ENCODE measurements around the gene TAAR5. TPM values are rescaled to one million over a fixed set of nuclear protein-coding genes. Genes with fewer than 3 reads are reported as not detected.

The TAAR5 gene
- total RNA-seq, 1 experiment from 2014 or later, result not detected

DNA sequence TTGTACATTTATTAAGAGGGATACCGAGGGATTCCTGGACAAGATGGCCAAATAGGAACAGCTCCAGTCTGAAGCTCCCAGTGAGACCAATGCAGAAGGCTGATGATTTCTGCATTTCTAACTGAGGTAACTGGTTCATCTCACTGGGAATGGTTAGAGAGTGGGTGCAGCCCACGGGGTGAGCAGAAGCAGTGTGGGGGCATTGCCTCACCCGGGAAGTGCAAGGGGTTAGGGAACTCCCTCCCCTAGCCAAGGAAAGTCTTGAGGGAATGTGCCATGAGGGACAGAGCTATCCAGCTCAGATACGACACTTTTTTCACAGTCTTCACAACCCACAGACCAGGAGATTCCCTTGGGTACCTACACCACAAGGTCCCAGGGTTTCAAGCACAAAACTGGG, 45.3 kb upstream of the TAAR5 start:
- H3K27me3 ChIP-seq (ENCODE audit: low read length), result no peaks in the 10 kb centered on the region
- ChIA-PET CTCF (no interaction called here), POLR2A (ENCODE audit: unreplicated experiment) (no interaction called here)
- TF ChIP-seq EZH2 (IDR thresholded peaks at IDR 0.05; ENCODE audit: low read length, unreplicated experiment) (no peak), EZH2phosphoT487 (IDR thresholded peaks at IDR 0.05; ENCODE audit: borderline replicate concordance, low read length) (no peak)
- TF ChIP-seq, protein P1, sequence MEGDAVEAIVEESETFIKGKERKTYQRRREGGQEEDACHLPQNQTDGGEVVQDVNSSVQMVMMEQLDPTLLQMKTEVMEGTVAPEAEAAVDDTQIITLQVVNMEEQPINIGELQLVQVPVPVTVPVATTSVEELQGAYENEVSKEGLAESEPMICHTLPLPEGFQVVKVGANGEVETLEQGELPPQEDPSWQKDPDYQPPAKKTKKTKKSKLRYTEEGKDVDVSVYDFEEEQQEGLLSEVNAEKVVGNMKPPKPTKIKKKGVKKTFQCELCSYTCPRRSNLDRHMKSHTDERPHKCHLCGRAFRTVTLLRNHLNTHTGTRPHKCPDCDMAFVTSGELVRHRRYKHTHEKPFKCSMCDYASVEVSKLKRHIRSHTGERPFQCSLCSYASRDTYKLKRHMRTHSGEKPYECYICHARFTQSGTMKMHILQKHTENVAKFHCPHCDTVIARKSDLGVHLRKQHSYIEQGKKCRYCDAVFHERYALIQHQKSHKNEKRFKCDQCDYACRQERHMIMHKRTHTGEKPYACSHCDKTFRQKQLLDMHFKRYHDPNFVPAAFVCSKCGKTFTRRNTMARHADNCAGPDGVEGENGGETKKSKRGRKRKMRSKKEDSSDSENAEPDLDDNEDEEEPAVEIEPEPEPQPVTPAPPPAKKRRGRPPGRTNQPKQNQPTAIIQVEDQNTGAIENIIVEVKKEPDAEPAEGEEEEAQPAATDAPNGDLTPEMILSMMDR (conservative IDR thresholded peaks at IDR 0.05; ENCODE audit: low read depth, low read length), result no peak
- no peaks in the 10 kb centered on the region for H4K20me1 ChIP-seq (ENCODE audit: low read length)
- H3K79me2 ChIP-seq (ENCODE audit: low read length), result no peaks in the 10 kb centered on the region
- H3K9me3 ChIP-seq (ENCODE audit: low read length), result no peaks in the 10 kb centered on the region
- BruUV-seq (replicated peaks), result no TSS peak
- no peaks in the 10 kb centered on the region for H3K36me3 ChIP-seq (ENCODE audit: low read depth, low read length)
- DNase-seq (no peak), ATAC-seq (no peak)
- H2AFZ ChIP-seq (ENCODE audit: low read length), result no peak overlapping the region
- no peak overlapping the region for H3K4me2 ChIP-seq (ENCODE audit: low read length)
- H3K27ac ChIP-seq (ENCODE audit: low read length), result no peak overlapping the region
- H3K9me2 ChIP-seq (replicated peaks; ENCODE audit: low read length), result no peaks in the 10 kb centered on the region
- H3F3A ChIP-seq (ENCODE audit: low read length, unreplicated experiment), result no peaks in the 10 kb centered on the region
- intact Hi-C loops (cut with micrococcal nuclease), result no loop called here
- H3K4me3 ChIP-seq (ENCODE audit: low read length), result no peak overlapping the region
- H3K4me1 ChIP-seq (ENCODE audit: insufficient read depth, low read length), result no peaks in the 10 kb centered on the region
- H3K9ac ChIP-seq (ENCODE audit: low read length), result no peak overlapping the region

DNA sequence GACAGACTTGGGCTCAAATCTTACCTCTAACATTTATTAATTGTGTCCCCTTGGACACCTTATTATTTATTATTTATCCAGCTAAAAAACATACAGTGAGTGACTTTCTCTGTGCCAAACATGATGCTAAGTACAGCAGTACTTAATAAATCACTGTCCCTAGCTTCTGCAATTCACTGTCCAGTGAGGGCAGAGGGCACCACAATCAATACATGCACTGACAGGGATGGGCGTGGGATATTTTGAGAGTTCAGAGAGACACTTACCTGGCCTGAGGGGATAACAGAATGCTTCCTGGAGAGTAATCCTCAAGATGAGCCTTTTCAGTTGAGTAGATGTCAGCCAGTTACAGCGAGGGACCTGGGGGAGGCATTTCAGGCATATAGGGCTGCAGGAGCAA, 43.8 kb upstream of the TAAR5 start:
- Histone ChIP-seq H3K4me2 (ENCODE audit: low read length) (no peak overlapping the region), H3K79me2 (ENCODE audit: low read length) (no peaks in the 10 kb centered on the region), H3F3A (ENCODE audit: low read length, unreplicated experiment) (no peaks in the 10 kb centered on the region), H3K9ac (ENCODE audit: low read length) (no peak overlapping the region), H3K4me1 (ENCODE audit: insufficient read depth, low read length) (no peaks in the 10 kb centered on the region), H3K9me2 (replicated peaks; ENCODE audit: low read length) (no peaks in the 10 kb centered on the region), H2AFZ (ENCODE audit: low read length) (no peak overlapping the region), H3K4me3 (ENCODE audit: low read length) (no peak overlapping the region), H3K27ac (ENCODE audit: low read length) (no peak overlapping the region), H4K20me1 (ENCODE audit: low read length) (no peaks in the 10 kb centered on the region), H3K9me3 (ENCODE audit: low read length) (no peaks in the 10 kb centered on the region), H3K27me3 (ENCODE audit: low read length) (no peaks in the 10 kb centered on the region), H3K36me3 (ENCODE audit: low read depth, low read length) (no peaks in the 10 kb centered on the region)
- no peak for ATAC-seq
- TF ChIP-seq, protein P1 (conservative IDR thresholded peaks at IDR 0.05; ENCODE audit: low read depth, low read length), result no peak
- TF ChIP-seq EZH2 (IDR thresholded peaks at IDR 0.05; ENCODE audit: low read length, unreplicated experiment) (no peak), EZH2phosphoT487 (IDR thresholded peaks at IDR 0.05; ENCODE audit: borderline replicate concordance, low read length) (no peak)
- intact Hi-C loops (cut with micrococcal nuclease), result no loop called here
- ChIA-PET CTCF (no interaction called here), POLR2A (ENCODE audit: unreplicated experiment) (no interaction called here)
- BruUV-seq (replicated peaks), result no TSS peak
- no peak for DNase-seq

DNA sequence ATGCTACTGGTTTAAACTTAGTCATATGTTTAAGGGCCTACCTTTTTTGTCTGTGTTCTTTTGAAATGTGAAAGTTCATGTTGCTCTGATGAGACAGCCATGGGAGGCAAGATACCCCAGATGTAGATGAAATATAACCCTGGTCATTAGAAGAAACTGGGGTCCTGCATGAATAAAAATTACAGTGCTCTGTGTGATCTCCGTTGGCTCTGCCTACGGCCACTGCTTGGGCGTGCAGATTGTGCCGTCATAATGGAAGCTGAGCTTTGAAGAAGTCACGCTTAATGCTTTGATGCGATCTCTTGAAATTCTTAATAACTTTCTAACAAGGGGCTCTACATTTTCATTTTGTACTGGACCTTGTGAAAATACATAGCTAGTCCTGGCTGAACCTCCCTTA, 34.6 kb upstream of the TAAR5 start, which contains the start of gene TAAR2:
Gene TAAR2 (minus strand): TSS at position 101 of the 400 bp plus-strand sequence. CDS start 0 bp downstream, at position 101.
- Histone ChIP-seq H3K4me3 (ENCODE audit: low read length) (no peak within 1 kb of the TSS), H4K20me1 (ENCODE audit: low read length) (no peaks in the 10 kb centered on the region), H3F3A (ENCODE audit: low read length, unreplicated experiment) (no peaks in the 10 kb centered on the region), H3K27me3 (ENCODE audit: low read length) (no peaks in the 10 kb centered on the region), H3K79me2 (ENCODE audit: low read length) (no peaks in the 10 kb centered on the region), H3K27ac (ENCODE audit: low read length) (no peak within 1 kb of the TSS), H3K4me1 (ENCODE audit: insufficient read depth, low read length) (no peaks in the 10 kb centered on the region), H3K4me2 (ENCODE audit: low read length) (no peak within 1 kb of the TSS), H3K9ac (ENCODE audit: low read length) (no peak within 1 kb of the TSS), H2AFZ (ENCODE audit: low read length) (no peak within 1 kb of the TSS), H3K36me3 (ENCODE audit: low read depth, low read length) (no peaks in the 10 kb centered on the region), H3K9me2 (replicated peaks; ENCODE audit: low read length) (no peaks in the 10 kb centered on the region), H3K9me3 (ENCODE audit: low read length) (no peaks in the 10 kb centered on the region)
- BruUV-seq (replicated peaks), result no TSS peak
- ChIA-PET POLR2A (ENCODE audit: unreplicated experiment) (no interaction called here), CTCF (no interaction called here)
- ATAC-seq, result no peak
- intact Hi-C loops (cut with micrococcal nuclease), result no loop called here
- TF ChIP-seq, protein P1 (conservative IDR thresholded peaks at IDR 0.05; ENCODE audit: low read depth, low read length), result no peak
- TF ChIP-seq EZH2 (IDR thresholded peaks at IDR 0.05; ENCODE audit: low read length, unreplicated experiment) (no peak), EZH2phosphoT487 (IDR thresholded peaks at IDR 0.05; ENCODE audit: borderline replicate concordance, low read length) (no peak)
- no peak for DNase-seq

All from PC-3 (cell line).